ENCODE data around the gene ATP5F1E. TPM values are rescaled to one million over a fixed set of nuclear protein-coding genes. Genes with fewer than 3 reads are reported as not detected.

ATP5F1E gene
- total and polyA plus RNA-seq, 9 of the 15 experiments (the other 6 are each of a cell fraction or from before 2014, with no cell fraction given) = 60.3 to 162 (median 113) TPM

DNA sequence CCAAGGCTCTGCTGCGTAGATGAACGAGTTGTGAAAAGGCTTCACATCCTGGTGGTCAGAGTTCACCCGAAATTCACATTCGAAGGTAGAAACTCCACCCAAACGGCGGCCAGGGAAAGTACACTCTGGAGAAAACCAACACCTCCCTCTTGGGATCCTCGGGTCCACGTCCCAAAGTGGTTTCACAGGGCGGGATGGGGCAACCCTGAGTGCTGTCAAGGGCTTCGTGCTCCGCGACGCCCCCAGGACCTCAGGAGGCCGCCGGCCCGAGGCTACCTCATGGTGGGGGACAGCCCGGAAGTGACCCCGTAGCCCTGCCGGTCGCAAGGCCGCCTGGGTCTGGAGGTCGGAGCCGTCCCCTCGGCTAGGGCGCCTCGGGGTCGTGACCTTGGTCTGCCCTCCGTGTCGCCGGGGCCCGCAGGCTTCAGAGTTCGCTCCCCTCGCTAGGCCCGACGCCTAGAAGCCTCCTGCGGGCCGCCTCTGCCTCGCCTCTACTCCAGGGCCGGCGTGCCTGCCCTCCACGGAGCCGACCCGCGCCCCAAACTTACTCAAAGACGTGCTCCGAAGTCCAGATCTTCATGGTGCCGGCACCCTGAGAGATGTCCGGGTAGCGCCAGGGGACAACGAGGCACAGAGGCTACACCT is 10.1 kb upstream of the ATP5F1E start, which contains the start of gene PRELID3B (continued):
- TF ChIP-seq REST (IDR thresholded peaks at IDR 0.05; ENCODE audit: borderline replicate concordance) = no peak
- no peak for TF ChIP-seq REST (CRISPR knock-in tag; IDR thresholded peaks at IDR 0.05; ENCODE audit: low read depth)
- TF ChIP-seq, protein P1, sequence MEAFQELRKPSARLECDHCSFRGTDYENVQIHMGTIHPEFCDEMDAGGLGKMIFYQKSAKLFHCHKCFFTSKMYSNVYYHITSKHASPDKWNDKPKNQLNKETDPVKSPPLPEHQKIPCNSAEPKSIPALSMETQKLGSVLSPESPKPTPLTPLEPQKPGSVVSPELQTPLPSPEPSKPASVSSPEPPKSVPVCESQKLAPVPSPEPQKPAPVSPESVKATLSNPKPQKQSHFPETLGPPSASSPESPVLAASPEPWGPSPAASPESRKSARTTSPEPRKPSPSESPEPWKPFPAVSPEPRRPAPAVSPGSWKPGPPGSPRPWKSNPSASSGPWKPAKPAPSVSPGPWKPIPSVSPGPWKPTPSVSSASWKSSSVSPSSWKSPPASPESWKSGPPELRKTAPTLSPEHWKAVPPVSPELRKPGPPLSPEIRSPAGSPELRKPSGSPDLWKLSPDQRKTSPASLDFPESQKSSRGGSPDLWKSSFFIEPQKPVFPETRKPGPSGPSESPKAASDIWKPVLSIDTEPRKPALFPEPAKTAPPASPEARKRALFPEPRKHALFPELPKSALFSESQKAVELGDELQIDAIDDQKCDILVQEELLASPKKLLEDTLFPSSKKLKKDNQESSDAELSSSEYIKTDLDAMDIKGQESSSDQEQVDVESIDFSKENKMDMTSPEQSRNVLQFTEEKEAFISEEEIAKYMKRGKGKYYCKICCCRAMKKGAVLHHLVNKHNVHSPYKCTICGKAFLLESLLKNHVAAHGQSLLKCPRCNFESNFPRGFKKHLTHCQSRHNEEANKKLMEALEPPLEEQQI (IDR thresholded peaks at IDR 0.05) = no peak
- no peak for TF ChIP-seq CHD1 (IDR thresholded peaks at IDR 0.05; ENCODE audit: low read length)
- TF ChIP-seq POLR3A (IDR thresholded peaks at IDR 0.05; ENCODE audit: borderline replicate concordance, extremely low read depth, insufficient read depth, insufficient read length) = no peak
- TF ChIP-seq ADNP (tag; IDR thresholded peaks at IDR 0.05) = no peak
- TF ChIP-seq LCOR (CRISPR knock-in tag; IDR thresholded peaks at IDR 0.05) = peak; percentile 12; the same call in 1 of the 2 replicates
- TF ChIP-seq RAD21 (CRISPR knock-in tag; conservative IDR thresholded peaks at IDR 0.05 in 1 of 2, IDR thresholded peaks at IDR 0.05 in 1 of 2) = peak in 1 of 2 experiments; percentile 22; a peak in 1 of 4 replicates
- 0 out of 2 replicates have a peak, but pooled peaks have one; percentile 45 for TF ChIP-seq ZNF263 (CRISPR knock-in tag; IDR thresholded peaks at IDR 0.05; ENCODE audit: borderline replicate concordance)
- no peak for TF ChIP-seq ZNF609 (CRISPR knock-in tag; IDR thresholded peaks at IDR 0.05; ENCODE audit: borderline replicate concordance)
